ENCODE measurements around the gene PHC2.

Gene PHC2

GRCh38 chr1:33388805-33389771 is 41.8 kb downstream of the PHC2 start:
- no peak for DNase-seq (ENCODE audit: low read depth)

GRCh38 chr1:33387625-33388024 is 43.3 kb downstream of the PHC2 start:
- DNase-seq (ENCODE audit: low read depth): no peak

GRCh38 chr1:33385251-33385650 is 45.6 kb downstream of the PHC2 start:
- DNase-seq (ENCODE audit: low read depth): no peak

- no peak for DNase-seq (ENCODE audit: low read depth)
These were observed 46.7 kb downstream of the PHC2 start for GRCh38 chr1:33384040-33384812.

- DNase-seq (ENCODE audit: low read depth): no peak
These were observed 47.4 kb downstream of the PHC2 start for GRCh38 chr1:33383489-33383888.

GRCh38 chr1:33382661-33383415 is 48.1 kb downstream of the PHC2 start:
- DNase-seq (ENCODE audit: low read depth): no peak

GRCh38 chr1:33381977-33382376 is 48.9 kb downstream of the PHC2 start:
- no peak for DNase-seq (ENCODE audit: low read depth)

- no peak for DNase-seq (ENCODE audit: low read depth)
These were observed 50.1 kb downstream of the PHC2 start for GRCh38 chr1:33380811-33381210.

GRCh38 chr1:33379631-33380354 is 51.1 kb downstream of the PHC2 start:
- DNase-seq (ENCODE audit: low read depth): no peak

GRCh38 chr1:33378976-33379375 is 51.9 kb downstream of the PHC2 start:
- no peak for DNase-seq (ENCODE audit: low read depth)

GRCh38 chr1:33378524-33378923 is 52.4 kb downstream of the PHC2 start:
- no peak for DNase-seq (ENCODE audit: low read depth)

- no peak for DNase-seq (ENCODE audit: low read depth)
These were observed 53.1 kb downstream of the PHC2 start for GRCh38 chr1:33377756-33378155.

- DNase-seq (ENCODE audit: low read depth): no peak
These were observed 53.9 kb downstream of the PHC2 start for GRCh38 chr1:33377013-33377412.

GRCh38 chr1:33375316-33375715 is 55.6 kb downstream of the PHC2 start:
- no peak for DNase-seq (ENCODE audit: low read depth)

GRCh38 chr1:33374336-33375105 is 56.4 kb downstream of the PHC2 start:
- DNase-seq (ENCODE audit: low read depth): no peak

- no peak for DNase-seq (ENCODE audit: low read depth)
These were observed 57.3 kb downstream of the PHC2 start for GRCh38 chr1:33373606-33374005.

- no peak for DNase-seq (ENCODE audit: low read depth)
These were observed 58.2 kb downstream of the PHC2 start for GRCh38 chr1:33372677-33373076.

- no peak for DNase-seq (ENCODE audit: low read depth)
These were observed 58.7 kb downstream of the PHC2 start for GRCh38 chr1:33372162-33372561.

- DNase-seq (ENCODE audit: low read depth): no peak
These were observed 59.6 kb downstream of the PHC2 start for GRCh38 chr1:33371334-33371733.

GRCh38 chr1:33370827-33371226 is 60.1 kb downstream of the PHC2 start:
- no peak for DNase-seq (ENCODE audit: low read depth)

- no peak for DNase-seq (ENCODE audit: low read depth)
These were observed 60.6 kb downstream of the PHC2 start for GRCh38 chr1:33370301-33370700.
